GM12864 (cell line): ENCODE data around the gene LIPC.

Experiments used
- DNase-seq: peaks from one replicate; pipeline ENCODE4 v3.0.0-alpha.2; 2011; ENCODE audit warnings: low read depth
- H3K4me3 ChIP-seq: 2 replicates; pipeline ENCODE4 v1.5.1; 2011; ENCODE audit warnings: mild to moderate bottlenecking, low read depth, low read length, control low read depth
- TF ChIP-seq, protein P1 (sequence below): IDR thresholded peaks from 2 replicates; pipeline ENCODE4 v1.5.1; 2011; ENCODE audit warnings: low read depth, mild to moderate bottlenecking, moderate library complexity, low read length, control low read depth, inconsistent platforms; ENCODE audit errors: missing control alignments

Gene LIPC

DNA sequence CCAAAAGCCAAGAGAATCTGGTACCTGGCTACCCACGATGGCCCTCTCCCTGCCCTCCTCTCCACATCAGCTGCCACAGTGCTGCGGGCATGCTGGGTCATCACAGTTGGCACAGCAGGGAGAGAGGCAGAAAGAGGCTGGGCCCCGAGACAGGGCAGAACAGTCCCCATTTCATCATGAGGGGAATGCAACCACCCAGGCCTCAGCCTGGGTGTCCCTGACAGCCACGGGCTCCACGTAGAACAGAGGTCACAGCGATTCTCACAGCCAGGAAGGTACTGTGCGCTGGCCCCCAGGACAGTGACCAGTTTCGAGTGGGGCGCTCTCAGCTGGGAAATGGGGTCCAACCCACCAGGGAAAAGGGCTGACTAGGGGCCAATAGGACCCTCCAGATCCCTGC, 6.3 kb downstream of the LIPC start:
- no peak overlapping the region for H3K4me3 ChIP-seq
- DNase-seq = no peak
- TF ChIP-seq, protein P1, sequence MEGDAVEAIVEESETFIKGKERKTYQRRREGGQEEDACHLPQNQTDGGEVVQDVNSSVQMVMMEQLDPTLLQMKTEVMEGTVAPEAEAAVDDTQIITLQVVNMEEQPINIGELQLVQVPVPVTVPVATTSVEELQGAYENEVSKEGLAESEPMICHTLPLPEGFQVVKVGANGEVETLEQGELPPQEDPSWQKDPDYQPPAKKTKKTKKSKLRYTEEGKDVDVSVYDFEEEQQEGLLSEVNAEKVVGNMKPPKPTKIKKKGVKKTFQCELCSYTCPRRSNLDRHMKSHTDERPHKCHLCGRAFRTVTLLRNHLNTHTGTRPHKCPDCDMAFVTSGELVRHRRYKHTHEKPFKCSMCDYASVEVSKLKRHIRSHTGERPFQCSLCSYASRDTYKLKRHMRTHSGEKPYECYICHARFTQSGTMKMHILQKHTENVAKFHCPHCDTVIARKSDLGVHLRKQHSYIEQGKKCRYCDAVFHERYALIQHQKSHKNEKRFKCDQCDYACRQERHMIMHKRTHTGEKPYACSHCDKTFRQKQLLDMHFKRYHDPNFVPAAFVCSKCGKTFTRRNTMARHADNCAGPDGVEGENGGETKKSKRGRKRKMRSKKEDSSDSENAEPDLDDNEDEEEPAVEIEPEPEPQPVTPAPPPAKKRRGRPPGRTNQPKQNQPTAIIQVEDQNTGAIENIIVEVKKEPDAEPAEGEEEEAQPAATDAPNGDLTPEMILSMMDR = no peak

GRCh38 chr15:58438956-58439355, 7.2 kb downstream of the LIPC start:
- TF ChIP-seq, protein P1 = peak; percentile 29

GRCh38 chr15:58440158-58440910, 8.5 kb downstream of the LIPC start:
- DNase-seq = no peak
- TF ChIP-seq, protein P1 = no peak
- H3K4me3 ChIP-seq = no peak overlapping the region

More at GRCh38 chr15:58438956-58439355, 7.2 kb downstream of the LIPC start:
- H3K4me3 ChIP-seq = no peak overlapping the region
- no peak for DNase-seq

GRCh38 chr15:58440922-58441321, 9.1 kb downstream of the LIPC start:
- H3K4me3 ChIP-seq = no peak overlapping the region
- no peak for DNase-seq
- TF ChIP-seq, protein P1 = no peak

DNA sequence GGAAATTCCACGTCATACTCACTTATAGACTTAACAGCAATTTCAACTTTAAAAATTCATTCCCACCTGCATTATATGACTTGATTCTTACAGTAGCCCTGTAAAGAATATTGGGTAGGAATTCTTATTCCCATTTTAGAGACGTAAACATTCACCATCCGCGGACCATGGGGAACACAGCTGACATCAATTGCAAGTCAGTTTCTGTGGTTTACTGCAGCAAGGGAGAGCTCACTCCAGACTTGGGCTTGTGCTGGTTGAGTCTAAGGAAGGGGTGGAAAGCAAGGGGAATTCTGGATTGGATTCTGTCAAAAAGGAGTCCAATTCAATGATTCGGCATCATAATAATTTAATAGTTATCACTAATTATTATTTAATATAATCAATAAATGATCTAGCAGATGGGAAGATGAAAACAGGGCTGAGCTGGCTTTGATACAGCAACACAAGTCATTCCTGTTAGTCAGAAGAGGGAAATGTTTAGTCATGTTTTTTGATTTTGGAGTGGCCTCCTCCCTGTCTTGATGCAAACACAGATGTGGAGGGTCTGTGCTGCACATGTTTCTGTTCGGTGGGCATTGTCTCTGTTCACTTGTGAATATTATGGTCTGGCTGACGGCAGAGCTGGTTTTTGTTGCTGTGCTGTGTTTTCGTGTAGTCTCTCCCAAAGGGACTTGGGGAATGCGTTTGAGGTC, 9.7 kb downstream of the LIPC start:
- TF ChIP-seq, protein P1 = no peak
- DNase-seq = no peak
- H3K4me3 ChIP-seq = no peak overlapping the region

DNA sequence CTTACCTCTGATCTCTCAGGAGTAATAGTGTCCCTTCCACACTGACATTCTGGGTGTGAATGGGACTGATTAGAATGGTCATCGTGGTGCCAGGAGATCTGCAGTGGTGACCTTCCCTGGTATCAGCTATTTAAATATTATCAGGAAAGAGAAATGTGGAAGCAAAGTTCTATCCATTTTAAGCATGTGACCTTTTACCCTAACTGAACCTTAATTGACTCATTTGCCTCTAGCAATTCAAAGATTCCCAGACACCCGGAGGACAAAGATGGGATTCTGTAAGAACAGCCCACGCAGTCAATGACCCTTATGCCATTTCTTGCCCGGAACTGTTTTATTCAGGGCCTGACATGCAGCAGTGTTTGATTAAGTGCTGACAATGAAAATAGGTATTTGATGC, 10.3 kb downstream of the LIPC start:
- DNase-seq = no peak
- no peak overlapping the region for H3K4me3 ChIP-seq
- TF ChIP-seq, protein P1 = no peak
